ENCODE measurements around the gene KIRREL3. TPM values are rescaled to one million over a fixed set of nuclear protein-coding genes. Genes with fewer than 3 reads are reported as not detected.

The KIRREL3 gene
- total RNA-seq, 1 donor from 2014 or later: 0.38 TPM

DNA sequence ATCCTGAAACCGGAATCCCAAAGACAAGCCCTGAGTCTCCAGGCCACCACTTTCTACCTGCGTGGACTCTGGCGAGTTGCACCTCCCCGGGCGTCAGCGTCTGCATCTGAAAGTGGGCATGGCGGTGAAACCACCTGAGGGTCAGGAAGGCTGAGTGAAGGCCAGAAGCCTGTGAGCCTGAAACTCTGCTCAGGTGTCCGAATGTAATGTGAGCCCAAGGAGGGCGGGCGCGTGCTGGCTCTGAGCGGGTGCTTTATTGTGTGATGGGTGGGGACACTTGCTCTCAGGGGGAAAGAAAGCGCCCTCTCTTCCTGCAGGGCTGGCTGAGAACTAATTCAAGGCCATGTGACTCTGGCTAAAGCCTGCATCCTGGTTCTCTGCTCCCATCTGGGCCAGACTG is 509.5 kb downstream of the KIRREL3 start:
- Mint-ChIP-seq H3K4me1 (ENCODE audit: unreplicated experiment) (peaks cover 15% of the 10 kb centered on the region), H3K27ac (ENCODE audit: unreplicated experiment) (no peak overlapping the region), H3K9me3 (ENCODE audit: unreplicated experiment) (no peaks in the 10 kb centered on the region), H3K27me3 (ENCODE audit: unreplicated experiment) (peaks cover 9% of the 10 kb centered on the region), H3K4me3 (ENCODE audit: unreplicated experiment) (no peak overlapping the region), H3K36me3 (ENCODE audit: low read depth, unreplicated experiment) (no peaks in the 10 kb centered on the region)
- DNase-seq (ENCODE audit: low spot score): no peak
- TF ChIP-seq, protein P1, sequence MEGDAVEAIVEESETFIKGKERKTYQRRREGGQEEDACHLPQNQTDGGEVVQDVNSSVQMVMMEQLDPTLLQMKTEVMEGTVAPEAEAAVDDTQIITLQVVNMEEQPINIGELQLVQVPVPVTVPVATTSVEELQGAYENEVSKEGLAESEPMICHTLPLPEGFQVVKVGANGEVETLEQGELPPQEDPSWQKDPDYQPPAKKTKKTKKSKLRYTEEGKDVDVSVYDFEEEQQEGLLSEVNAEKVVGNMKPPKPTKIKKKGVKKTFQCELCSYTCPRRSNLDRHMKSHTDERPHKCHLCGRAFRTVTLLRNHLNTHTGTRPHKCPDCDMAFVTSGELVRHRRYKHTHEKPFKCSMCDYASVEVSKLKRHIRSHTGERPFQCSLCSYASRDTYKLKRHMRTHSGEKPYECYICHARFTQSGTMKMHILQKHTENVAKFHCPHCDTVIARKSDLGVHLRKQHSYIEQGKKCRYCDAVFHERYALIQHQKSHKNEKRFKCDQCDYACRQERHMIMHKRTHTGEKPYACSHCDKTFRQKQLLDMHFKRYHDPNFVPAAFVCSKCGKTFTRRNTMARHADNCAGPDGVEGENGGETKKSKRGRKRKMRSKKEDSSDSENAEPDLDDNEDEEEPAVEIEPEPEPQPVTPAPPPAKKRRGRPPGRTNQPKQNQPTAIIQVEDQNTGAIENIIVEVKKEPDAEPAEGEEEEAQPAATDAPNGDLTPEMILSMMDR (IDR thresholded peaks at IDR 0.05; ENCODE audit: unreplicated experiment): no peak

DNA sequence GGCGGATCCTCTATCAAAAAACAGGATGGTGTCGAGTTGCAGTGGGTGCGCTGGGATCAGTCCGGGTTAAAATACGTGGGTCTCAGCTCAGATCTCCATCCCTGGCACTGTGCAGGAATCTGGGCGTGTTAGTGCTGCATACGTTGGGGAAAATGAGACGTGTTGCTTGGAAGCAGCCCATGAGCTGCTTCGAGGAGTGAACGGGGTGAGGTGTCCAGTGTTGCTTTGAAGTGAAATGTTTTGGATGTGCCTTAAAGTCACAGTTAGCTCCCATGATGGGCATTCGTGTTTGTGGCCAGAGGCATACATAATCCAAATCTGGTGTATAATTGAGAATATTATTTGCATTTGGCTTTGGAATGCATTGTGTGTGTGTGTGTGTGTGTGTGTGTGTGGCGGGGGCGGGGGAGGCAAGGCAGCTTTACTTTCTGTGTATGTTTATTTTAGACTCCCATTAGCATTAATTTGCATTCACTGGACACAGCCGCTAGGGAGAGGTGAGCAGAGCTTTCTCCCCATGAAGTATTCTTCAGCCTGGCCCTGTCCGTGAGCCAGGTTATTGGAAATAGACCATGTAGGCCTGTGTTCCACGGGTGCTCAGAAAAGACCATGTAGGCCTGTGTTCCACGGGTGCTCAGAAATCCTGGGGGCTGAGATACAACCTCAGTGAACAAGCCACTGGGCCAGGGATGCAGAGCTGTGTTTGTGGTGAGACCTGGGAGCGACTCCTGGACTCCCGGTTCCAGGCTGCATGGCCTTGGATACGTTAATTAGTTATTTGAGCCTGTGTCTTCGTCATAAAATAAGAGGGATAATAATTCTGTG is 510.5 kb downstream of the KIRREL3 start:
- peaks cover 6% of the 10 kb centered on the region for H3K4me1 Mint-ChIP-seq (ENCODE audit: unreplicated experiment)
- no peaks in the 10 kb centered on the region for H3K9me3 Mint-ChIP-seq (ENCODE audit: unreplicated experiment)
- H3K36me3 Mint-ChIP-seq (ENCODE audit: low read depth, unreplicated experiment): no peaks in the 10 kb centered on the region
- H3K27ac Mint-ChIP-seq (ENCODE audit: unreplicated experiment): no peak overlapping the region
- peaks cover 10% of the 10 kb centered on the region for H3K27me3 Mint-ChIP-seq (ENCODE audit: unreplicated experiment)
- TF ChIP-seq, protein P1 (IDR thresholded peaks at IDR 0.05; ENCODE audit: unreplicated experiment): no peak
- DNase-seq (ENCODE audit: low spot score): no peak
- no peak overlapping the region for H3K4me3 Mint-ChIP-seq (ENCODE audit: unreplicated experiment)

DNA sequence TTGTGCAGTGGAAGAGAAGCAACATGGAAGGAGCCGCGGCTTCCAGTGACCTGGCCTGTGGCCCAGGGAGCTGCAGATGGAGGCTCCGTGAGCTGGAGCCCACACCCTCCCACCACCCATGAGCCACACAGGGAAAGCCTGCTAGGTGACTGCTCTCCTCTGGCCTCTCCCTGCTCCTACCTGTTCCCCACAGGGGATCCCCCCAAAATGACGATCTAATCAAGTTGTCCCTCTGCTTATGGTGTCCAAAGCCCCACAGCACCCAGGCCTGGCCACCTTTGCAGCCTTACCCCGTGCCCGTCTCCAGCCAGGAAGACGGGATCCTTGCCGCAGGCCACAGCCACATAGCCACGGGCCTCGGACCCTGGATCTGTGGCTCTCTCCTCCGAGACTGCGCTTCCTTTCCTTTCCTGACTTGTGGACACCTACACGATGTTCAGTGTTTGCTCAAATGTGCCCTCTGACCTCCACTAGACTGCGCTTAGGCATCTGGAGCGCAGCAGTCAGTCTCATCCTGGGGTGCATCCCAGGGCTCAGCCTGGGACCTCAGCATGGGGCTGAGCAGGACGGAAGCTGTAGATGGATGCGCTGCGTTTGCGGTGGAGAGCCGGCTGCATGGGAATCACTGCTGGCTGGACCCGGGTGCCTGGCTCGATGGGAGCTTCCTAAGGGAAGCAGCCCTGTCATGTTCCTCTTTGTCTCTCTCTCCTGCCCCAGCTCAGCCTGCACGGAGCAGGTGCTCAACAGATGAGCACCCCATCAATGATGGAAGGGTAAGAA is 511.8 kb downstream of the KIRREL3 start:
- no peak for DNase-seq (ENCODE audit: low spot score)
- H3K36me3 Mint-ChIP-seq (ENCODE audit: low read depth, unreplicated experiment): no peaks in the 10 kb centered on the region
- H3K4me3 Mint-ChIP-seq (ENCODE audit: unreplicated experiment): no peak overlapping the region
- H3K9me3 Mint-ChIP-seq (ENCODE audit: unreplicated experiment): no peaks in the 10 kb centered on the region
- peaks cover 10% of the 10 kb centered on the region for H3K27me3 Mint-ChIP-seq (ENCODE audit: unreplicated experiment)
- TF ChIP-seq, protein P1 (IDR thresholded peaks at IDR 0.05; ENCODE audit: unreplicated experiment): no peak
- H3K4me1 Mint-ChIP-seq (ENCODE audit: unreplicated experiment): peaks cover 4% of the 10 kb centered on the region
- no peak overlapping the region for H3K27ac Mint-ChIP-seq (ENCODE audit: unreplicated experiment)

DNA sequence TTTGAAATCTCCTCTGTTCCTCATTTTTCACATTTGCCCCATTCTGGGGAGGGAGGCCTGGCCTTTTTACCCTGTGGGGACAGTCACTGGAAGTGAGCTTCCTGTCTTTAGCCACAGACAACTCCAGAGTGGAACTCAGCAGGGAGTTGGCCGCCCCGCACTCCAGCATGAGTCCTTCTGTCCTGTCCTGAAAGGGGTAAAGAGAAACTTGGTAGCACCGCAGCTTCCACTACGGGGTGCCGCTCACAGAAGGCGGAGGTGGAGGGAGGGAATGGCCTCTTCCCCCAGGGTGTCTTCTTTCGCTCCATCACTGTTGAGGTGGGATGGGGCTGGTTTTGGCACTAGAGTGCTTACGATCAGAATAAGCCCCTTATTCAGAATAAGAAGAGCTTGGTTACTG is 512.9 kb downstream of the KIRREL3 start:
- no peak overlapping the region for H3K4me3 Mint-ChIP-seq (ENCODE audit: unreplicated experiment)
- H3K4me1 Mint-ChIP-seq (ENCODE audit: unreplicated experiment): peaks cover 4% of the 10 kb centered on the region
- DNase-seq (ENCODE audit: low spot score): no peak
- TF ChIP-seq, protein P1 (IDR thresholded peaks at IDR 0.05; ENCODE audit: unreplicated experiment): no peak
- no peak overlapping the region for H3K27ac Mint-ChIP-seq (ENCODE audit: unreplicated experiment)
- H3K27me3 Mint-ChIP-seq (ENCODE audit: unreplicated experiment): peaks cover 8% of the 10 kb centered on the region
- no peaks in the 10 kb centered on the region for H3K9me3 Mint-ChIP-seq (ENCODE audit: unreplicated experiment)
- no peaks in the 10 kb centered on the region for H3K36me3 Mint-ChIP-seq (ENCODE audit: low read depth, unreplicated experiment)
